HCT116 (cell line): ENCODE data around the gene COG5.

Source experiments
- CEBPB ChIP-seq: IDR thresholded peaks from 2 replicates; pipeline ENCODE4 v1.6.1; 2012; ENCODE audit warnings: low read depth
- CTCF ChIP-seq, 3 experiments: fragments of 200-600 bp in 1 of 3; sonication (generic) in 1 of 3; IDR thresholded peaks in 2 of 3; conservative IDR thresholded peaks in 1 of 3; 2 replicates each; pipeline ENCODE4 v1.5.1; 2012 to 2017; ENCODE audit warnings: low read depth in 2 of 3, low read length in 2 of 3, antibody characterized with exemption in 1 of 3, borderline replicate concordance in 1 of 3, control low read depth in 1 of 3, mild to moderate bottlenecking in 1 of 3, mixed read lengths in 1 of 3, mixed run types in 1 of 3, moderate library complexity in 1 of 3; ENCODE audit not compliant: insufficient read depth in 1 of 3
- EZH2 ChIP-seq: fragments of 200-600 bp; sonication (generic); IDR thresholded peaks from 2 replicates; pipeline ENCODE4 v1.6.1; 2017; ENCODE audit warnings: antibody characterized with exemption, mixed run types
- EZH2phosphoT487 ChIP-seq: fragments of 200-600 bp; IDR thresholded peaks from 2 replicates; pipeline ENCODE4 v1.6.1; 2018; ENCODE audit warnings: antibody characterized with exemption, borderline replicate concordance
- POLR2A ChIP-seq: IDR thresholded peaks from 2 replicates; pipeline ENCODE4 v1.7.0; 2011; ENCODE audit warnings: borderline replicate concordance; ENCODE audit not compliant: insufficient read depth, insufficient read length; ENCODE audit errors: extremely low read depth
- POLR2AphosphoS5 ChIP-seq: IDR thresholded peaks from 2 replicates; pipeline ENCODE4 v1.6.1; 2011; ENCODE audit warnings: mild to moderate bottlenecking, low read depth, low read length, moderate library complexity
- SIN3A ChIP-seq: IDR thresholded peaks from 2 replicates; pipeline ENCODE4 v1.6.1; 2012; ENCODE audit warnings: low read depth
- ZFX ChIP-seq: fragments of 450-650 bp; IDR thresholded peaks from 2 replicates; pipeline ENCODE4 v1.6.1; 2017
- TF ChIP-seq, protein P1 (sequence below): IDR thresholded peaks from 2 replicates; pipeline ENCODE4 v1.6.1; 2012; ENCODE audit warnings: low read depth
- TF ChIP-seq, protein P2 (sequence below): IDR thresholded peaks from 2 replicates; pipeline ENCODE4 v1.6.1; 2012

DNA sequence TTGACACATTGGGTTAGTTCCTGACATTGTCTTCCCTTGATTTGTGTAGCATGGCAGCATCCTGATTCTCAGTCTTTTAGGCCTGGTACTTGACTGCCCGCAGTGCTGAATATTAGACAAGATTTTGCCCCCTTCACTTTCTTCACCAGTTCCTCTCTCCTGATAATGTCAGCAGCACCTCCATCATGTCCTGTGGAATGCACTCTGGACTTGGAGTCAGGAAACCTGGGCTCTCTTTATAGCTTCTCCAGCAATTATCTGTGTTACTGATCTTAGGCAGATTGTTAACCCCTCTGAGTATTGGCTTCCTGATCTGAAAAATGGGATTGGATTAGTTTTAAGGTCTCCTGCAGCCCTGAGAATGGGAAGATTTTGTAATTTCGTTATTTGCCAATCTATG is 375.9 kb downstream of the COG5 start:
- TF ChIP-seq, protein P1, sequence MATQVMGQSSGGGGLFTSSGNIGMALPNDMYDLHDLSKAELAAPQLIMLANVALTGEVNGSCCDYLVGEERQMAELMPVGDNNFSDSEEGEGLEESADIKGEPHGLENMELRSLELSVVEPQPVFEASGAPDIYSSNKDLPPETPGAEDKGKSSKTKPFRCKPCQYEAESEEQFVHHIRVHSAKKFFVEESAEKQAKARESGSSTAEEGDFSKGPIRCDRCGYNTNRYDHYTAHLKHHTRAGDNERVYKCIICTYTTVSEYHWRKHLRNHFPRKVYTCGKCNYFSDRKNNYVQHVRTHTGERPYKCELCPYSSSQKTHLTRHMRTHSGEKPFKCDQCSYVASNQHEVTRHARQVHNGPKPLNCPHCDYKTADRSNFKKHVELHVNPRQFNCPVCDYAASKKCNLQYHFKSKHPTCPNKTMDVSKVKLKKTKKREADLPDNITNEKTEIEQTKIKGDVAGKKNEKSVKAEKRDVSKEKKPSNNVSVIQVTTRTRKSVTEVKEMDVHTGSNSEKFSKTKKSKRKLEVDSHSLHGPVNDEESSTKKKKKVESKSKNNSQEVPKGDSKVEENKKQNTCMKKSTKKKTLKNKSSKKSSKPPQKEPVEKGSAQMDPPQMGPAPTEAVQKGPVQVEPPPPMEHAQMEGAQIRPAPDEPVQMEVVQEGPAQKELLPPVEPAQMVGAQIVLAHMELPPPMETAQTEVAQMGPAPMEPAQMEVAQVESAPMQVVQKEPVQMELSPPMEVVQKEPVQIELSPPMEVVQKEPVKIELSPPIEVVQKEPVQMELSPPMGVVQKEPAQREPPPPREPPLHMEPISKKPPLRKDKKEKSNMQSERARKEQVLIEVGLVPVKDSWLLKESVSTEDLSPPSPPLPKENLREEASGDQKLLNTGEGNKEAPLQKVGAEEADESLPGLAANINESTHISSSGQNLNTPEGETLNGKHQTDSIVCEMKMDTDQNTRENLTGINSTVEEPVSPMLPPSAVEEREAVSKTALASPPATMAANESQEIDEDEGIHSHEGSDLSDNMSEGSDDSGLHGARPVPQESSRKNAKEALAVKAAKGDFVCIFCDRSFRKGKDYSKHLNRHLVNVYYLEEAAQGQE: no peak
- no peak for TF ChIP-seq ZFX
- TF ChIP-seq, protein P2, sequence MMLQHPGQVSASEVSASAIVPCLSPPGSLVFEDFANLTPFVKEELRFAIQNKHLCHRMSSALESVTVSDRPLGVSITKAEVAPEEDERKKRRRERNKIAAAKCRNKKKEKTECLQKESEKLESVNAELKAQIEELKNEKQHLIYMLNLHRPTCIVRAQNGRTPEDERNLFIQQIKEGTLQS: no peak
- no peak for TF ChIP-seq CEBPB
- TF ChIP-seq POLR2AphosphoS5: no peak
- no peak for TF ChIP-seq CTCF (IDR thresholded peaks at IDR 0.05 in 2 of 3, conservative IDR thresholded peaks at IDR 0.05 in 1 of 3; ENCODE audit: borderline replicate concordance in 1 of 3, insufficient read depth in 1 of 3, low read depth in 2 of 3, low read length in 2 of 3)
- TF ChIP-seq EZH2phosphoT487: no peak
- TF ChIP-seq POLR2A: no peak
- no peak for TF ChIP-seq SIN3A
- TF ChIP-seq EZH2: no peak
